Nephron progenitor cell (in vitro differentiated cells): Measurements from ENCODE around the gene CADM1.

Source experiments
- DNase-seq: peaks from one replicate; pipeline ENCODE4 v3.0.0; 2021
- H3K27ac Mint-ChIP-seq: 2 replicates; pipeline ENCODE4 v1.8.0; 2021; ENCODE audit warnings: mild to moderate bottlenecking, moderate library complexity, mixed read lengths
- H3K27me3 Mint-ChIP-seq: 2 replicates; pipeline ENCODE4 v1.8.0; 2021; ENCODE audit warnings: mild to moderate bottlenecking, low read depth, mixed read lengths; ENCODE audit not compliant: poor library complexity
- H3K36me3 Mint-ChIP-seq: 2 replicates; pipeline ENCODE4 v1.8.0; 2021; ENCODE audit warnings: low read depth, mixed read lengths
- H3K4me1 Mint-ChIP-seq: 2 replicates; pipeline ENCODE4 v1.8.0; 2021; ENCODE audit warnings: mixed read lengths
- H3K4me3 Mint-ChIP-seq: 2 replicates; pipeline ENCODE4 v1.8.0; 2021; ENCODE audit warnings: mild to moderate bottlenecking, moderate library complexity, mixed read lengths
- H3K9me3 Mint-ChIP-seq: 2 replicates; pipeline ENCODE4 v1.8.0; 2021; ENCODE audit warnings: mild to moderate bottlenecking, moderate library complexity, mixed read lengths
- TF ChIP-seq, protein P1 (sequence below): fragments of 200-600 bp; sonication (generic); IDR thresholded peaks from 2 replicates; pipeline ENCODE4 v1.5.0; 2021; ENCODE audit warnings: antibody characterized with exemption

CADM1 gene

GRCh38 chr11:115284773-115285172, 219.4 kb downstream of the CADM1 start:
- Mint-ChIP-seq H3K4me3 (no peak overlapping the region), H3K27me3 (no peaks in the 10 kb centered on the region), H3K36me3 (peaks cover 4% of the 10 kb centered on the region), H3K4me1 (peaks cover 71% of the 10 kb centered on the region), H3K27ac (no peak overlapping the region), H3K9me3 (no peaks in the 10 kb centered on the region)
- DNase-seq = no peak
- TF ChIP-seq, protein P1, sequence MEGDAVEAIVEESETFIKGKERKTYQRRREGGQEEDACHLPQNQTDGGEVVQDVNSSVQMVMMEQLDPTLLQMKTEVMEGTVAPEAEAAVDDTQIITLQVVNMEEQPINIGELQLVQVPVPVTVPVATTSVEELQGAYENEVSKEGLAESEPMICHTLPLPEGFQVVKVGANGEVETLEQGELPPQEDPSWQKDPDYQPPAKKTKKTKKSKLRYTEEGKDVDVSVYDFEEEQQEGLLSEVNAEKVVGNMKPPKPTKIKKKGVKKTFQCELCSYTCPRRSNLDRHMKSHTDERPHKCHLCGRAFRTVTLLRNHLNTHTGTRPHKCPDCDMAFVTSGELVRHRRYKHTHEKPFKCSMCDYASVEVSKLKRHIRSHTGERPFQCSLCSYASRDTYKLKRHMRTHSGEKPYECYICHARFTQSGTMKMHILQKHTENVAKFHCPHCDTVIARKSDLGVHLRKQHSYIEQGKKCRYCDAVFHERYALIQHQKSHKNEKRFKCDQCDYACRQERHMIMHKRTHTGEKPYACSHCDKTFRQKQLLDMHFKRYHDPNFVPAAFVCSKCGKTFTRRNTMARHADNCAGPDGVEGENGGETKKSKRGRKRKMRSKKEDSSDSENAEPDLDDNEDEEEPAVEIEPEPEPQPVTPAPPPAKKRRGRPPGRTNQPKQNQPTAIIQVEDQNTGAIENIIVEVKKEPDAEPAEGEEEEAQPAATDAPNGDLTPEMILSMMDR = no peak

GRCh38 chr11:115282923-115283322, 221.3 kb downstream of the CADM1 start:
- TF ChIP-seq, protein P1 = no peak
- H3K4me3 Mint-ChIP-seq = no peak overlapping the region

DNA sequence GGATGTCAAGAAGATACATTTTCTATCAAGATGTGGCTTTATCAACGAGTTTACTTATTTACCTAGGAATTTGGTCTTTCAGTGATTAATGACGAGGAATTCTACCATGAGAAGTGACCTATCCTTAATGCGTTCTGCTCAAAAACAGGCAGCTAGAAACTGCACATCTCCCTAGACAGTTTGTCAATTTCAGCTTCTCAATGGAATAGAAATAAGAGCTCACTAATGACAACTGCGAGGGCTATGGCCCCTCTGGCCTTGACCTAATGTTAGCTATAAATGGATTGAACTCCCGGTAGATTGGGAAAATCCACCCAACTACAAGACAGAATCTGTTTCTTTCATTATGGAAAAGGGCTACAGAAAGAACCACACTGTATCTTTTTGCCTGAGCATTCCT, 223.4 kb downstream of the CADM1 start:
- Mint-ChIP-seq H3K4me1 (peaks cover 62% of the 10 kb centered on the region), H3K27me3 (no peaks in the 10 kb centered on the region), H3K27ac (peak overlapping the region; percentile 36), H3K36me3 (peaks cover 14% of the 10 kb centered on the region), H3K4me3 (no peak overlapping the region), H3K9me3 (no peaks in the 10 kb centered on the region)
- DNase-seq = no peak
- TF ChIP-seq, protein P1 = no peak

More at GRCh38 chr11:115282923-115283322, 221.3 kb downstream of the CADM1 start:
- Mint-ChIP-seq H3K4me1 (peaks cover 70% of the 10 kb centered on the region), H3K9me3 (no peaks in the 10 kb centered on the region), H3K27me3 (no peaks in the 10 kb centered on the region), H3K36me3 (peaks cover 13% of the 10 kb centered on the region), H3K27ac (peak overlapping the region; percentile 58)
- no peak for DNase-seq

DNA sequence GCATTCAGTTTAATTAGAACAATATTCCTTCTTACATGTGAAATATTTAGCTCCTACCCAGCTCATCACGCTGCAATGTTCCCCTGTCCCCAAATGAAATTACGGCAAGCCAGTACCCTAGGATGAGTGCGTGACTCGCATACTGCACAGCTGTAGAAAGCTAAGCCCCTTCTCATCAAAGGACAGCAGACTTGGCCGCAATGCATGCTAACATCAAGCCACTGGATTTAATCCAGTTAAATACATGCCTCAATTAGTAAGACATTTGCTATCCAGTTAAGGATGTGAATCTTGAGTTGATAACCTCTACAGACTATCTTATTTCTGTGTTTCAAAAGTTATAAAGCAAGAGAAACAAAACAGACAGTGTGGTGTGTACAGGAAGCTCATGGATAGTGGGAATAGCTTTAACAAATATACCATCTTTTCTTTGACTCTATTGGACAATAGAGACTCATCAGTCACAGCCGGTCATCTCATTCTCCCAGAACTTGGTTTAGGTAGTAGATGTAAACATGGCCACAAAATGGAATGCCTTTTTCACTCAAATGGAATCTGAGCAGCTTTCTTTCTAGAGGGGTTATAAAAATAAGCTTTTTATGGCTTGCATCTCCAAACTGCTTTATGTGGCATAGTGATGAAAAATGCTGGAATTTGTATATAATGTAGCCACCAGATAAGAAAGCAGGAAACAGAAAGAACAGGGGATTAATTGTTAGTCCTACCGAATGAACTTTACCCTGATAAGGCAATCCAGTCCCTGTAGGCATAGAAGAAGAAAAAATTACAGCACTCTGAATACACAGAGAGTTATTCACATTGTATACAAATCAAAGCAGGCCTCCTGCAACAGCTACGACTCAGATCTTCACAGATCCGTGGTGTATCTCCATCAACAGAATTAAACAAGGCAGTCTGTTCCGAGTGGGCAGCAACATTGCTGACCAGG, 224.1 kb downstream of the CADM1 start:
- Mint-ChIP-seq H3K27me3 (no peaks in the 10 kb centered on the region), H3K4me3 (no peak overlapping the region), H3K36me3 (peaks cover 16% of the 10 kb centered on the region), H3K9me3 (no peaks in the 10 kb centered on the region), H3K4me1 (peaks cover 62% of the 10 kb centered on the region), H3K27ac (peak overlapping the region; percentile 30)
- DNase-seq = no peak
- TF ChIP-seq, protein P1 = no peak

- Mint-ChIP-seq H3K4me3 (no peak overlapping the region), H3K4me1 (peaks cover 65% of the 10 kb centered on the region), H3K27me3 (no peaks in the 10 kb centered on the region), H3K36me3 (peaks cover 16% of the 10 kb centered on the region), H3K9me3 (no peaks in the 10 kb centered on the region), H3K27ac (no peak overlapping the region)
- TF ChIP-seq, protein P1 = no peak
- no peak for DNase-seq
These were observed 227.4 kb downstream of the CADM1 start for GRCh38 chr11:115276799-115277198.
